B cell (primary cell): Measurements from ENCODE around the gene RARS2.

Experiments
- CTCF ChIP-seq: fragments of 200-600 bp; IDR thresholded peaks from one replicate; pipeline ENCODE4 v1.8.0; 2022; ENCODE audit warnings: antibody characterized with exemption, mild to moderate bottlenecking
- EZH2 ChIP-seq: IDR thresholded peaks from 2 replicates; pipeline ENCODE4 v1.6.1; 2012; ENCODE audit warnings: borderline replicate concordance, low read depth, mild to moderate bottlenecking, moderate library complexity, low read length; ENCODE audit not compliant: insufficient read depth, poor library complexity, severe bottlenecking

- no peak for TF ChIP-seq CTCF
- no peak for TF ChIP-seq EZH2
Observed at GRCh38 chr6:87498048-87498447, 91.7 kb downstream of the RARS2 start.
